ENCODE measurements around the gene CDH22.

The CDH22 gene

DNA sequence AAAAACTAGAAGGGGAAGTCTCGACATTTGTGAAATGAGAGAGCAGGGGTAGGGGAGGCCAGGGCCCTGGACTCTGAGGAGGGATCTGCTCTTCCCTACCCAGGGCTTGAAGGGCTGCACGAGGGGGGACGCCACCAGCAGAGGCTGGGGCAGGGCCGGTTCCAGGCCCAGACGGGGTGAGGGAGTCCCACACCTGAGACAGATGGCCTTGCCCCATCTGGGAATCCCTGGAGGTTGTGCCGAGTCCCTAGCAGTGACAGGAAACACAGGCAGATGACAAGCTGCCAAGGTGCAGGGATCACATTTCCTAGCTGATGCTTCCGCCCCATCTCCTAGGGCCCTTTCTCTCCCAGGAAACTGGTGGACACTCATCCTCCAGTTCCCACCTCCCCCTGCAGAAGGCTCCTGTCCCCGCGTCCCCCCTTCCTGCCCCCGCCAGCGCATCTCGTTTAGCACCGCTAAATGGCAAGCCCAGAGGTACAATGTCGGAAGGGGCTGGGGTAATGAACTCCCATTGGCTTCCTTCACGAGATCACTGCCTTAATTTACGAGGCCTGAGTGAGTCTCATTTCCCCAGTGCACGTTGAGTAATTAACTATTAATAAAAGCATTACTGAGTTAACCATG, 35.2 kb upstream of the CDH22 start:
- TF ChIP-seq, protein P1, sequence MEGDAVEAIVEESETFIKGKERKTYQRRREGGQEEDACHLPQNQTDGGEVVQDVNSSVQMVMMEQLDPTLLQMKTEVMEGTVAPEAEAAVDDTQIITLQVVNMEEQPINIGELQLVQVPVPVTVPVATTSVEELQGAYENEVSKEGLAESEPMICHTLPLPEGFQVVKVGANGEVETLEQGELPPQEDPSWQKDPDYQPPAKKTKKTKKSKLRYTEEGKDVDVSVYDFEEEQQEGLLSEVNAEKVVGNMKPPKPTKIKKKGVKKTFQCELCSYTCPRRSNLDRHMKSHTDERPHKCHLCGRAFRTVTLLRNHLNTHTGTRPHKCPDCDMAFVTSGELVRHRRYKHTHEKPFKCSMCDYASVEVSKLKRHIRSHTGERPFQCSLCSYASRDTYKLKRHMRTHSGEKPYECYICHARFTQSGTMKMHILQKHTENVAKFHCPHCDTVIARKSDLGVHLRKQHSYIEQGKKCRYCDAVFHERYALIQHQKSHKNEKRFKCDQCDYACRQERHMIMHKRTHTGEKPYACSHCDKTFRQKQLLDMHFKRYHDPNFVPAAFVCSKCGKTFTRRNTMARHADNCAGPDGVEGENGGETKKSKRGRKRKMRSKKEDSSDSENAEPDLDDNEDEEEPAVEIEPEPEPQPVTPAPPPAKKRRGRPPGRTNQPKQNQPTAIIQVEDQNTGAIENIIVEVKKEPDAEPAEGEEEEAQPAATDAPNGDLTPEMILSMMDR (IDR thresholded peaks at IDR 0.05; ENCODE audit: borderline replicate concordance, insufficient read depth, low read depth, low read length) = no peak
- H3K4me3 ChIP-seq (ENCODE audit: low read depth, low read length) = no peak overlapping the region

DNA sequence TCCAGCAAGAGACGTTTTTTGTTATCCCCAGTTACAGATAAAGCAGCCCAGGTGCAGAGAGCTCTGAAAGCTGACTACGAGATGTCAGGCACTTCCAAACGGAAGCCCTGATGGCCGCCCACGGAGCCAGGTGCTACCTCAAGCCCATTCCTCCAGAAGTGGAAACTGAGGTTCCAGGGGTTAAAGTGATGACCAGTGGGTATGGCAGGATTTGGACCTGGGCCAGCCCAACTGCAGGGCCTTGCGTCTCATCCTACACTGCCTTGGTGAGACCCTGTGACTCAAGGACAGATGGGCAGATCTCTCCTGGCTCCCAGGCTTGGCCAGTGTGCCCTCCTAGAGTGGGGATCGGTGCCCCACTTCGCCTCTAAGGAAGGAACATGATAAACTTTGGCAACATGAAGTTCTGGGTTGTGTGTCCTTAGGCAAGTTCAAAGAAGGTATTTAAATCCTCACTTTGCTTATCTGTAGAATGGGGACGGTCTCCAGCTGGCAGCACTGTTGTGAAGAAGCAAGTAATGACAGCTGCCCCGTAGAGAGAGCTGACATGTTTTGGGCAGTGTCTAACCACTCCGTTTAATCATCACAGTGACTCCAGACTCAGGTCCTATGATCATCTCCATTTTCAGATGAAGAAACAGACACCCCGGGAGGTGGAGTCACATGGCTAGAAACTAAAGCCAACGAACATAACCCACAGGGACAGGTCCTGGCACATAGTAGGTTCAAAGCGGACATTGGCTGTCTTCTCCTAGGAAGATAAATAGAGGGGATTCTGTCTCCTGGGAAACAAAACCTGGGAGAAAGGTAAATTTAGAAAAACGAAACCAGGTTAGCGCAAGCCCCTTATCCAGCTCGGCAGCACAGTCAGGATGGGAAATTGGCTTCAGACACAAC, 34.4 kb upstream of the CDH22 start:
- no peak overlapping the region for H3K4me3 ChIP-seq (ENCODE audit: low read depth, low read length)
- TF ChIP-seq, protein P1 (IDR thresholded peaks at IDR 0.05; ENCODE audit: borderline replicate concordance, insufficient read depth, low read depth, low read length) = no peak

DNA sequence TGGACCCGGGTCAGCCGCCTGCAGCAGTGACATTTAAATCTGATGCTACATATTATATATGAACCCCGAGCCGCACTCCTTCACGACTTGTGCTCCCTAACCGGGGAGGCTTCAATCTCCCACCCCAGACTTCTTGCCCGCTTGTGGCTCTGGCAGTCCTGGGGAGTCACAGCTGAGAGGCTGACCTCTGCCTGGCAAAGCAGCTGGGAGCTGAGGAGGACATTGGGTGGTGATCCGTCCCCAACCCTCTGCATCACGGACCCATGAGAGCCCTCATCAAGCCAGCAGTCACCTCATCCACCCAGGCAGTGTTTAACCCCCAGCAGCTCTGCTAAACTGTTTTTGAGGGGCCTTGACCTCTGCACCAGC, 33.7 kb upstream of the CDH22 start:
- no peak overlapping the region for H3K4me3 ChIP-seq (ENCODE audit: low read depth, low read length)
- TF ChIP-seq, protein P1 (IDR thresholded peaks at IDR 0.05; ENCODE audit: borderline replicate concordance, insufficient read depth, low read depth, low read length) = no peak

DNA sequence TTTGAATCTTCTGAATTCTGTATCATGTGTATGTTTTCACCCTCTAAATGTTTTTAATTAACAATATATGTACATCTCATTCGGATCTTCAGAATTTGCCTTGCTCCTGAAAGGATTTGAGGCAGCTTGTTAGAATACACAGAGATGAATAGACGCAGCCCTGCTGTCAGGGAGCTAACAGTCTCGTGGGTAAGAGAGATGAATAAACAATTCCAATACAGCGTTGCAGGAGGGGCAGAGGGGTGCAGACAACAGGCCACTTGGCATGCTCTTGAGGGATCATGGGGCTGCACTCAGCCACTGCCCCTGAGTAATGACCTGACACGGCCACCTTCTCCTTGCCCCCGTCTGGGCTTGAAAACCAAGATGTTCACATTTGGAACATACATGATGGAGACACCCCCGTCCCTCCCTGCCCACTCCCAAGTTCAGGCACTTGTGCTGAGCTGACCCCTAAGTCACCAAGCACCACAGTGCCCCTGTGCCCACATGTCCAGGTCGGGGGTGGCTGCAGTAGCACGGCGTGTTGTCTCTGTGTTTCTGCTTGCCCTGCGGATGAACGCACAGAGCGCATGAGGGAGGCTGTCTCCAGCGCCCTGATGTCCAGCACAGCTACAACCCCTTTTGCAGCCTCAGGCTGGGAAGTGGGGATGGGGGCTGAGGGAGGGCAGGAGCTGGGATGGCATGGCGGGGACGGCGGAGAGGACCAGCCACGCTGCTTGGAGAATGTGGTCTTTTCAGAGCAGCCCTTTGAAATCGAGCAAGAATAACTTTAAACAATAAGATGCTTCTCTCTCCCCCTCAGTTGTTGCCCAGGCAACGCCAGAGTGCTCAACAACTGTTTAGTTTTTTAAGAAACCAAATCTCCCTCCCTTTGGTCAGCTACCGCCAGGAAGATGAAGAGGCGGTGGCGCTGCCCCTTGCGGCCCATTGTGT, 33.0 kb upstream of the CDH22 start:
- H3K4me3 ChIP-seq (ENCODE audit: low read depth, low read length) = no peak overlapping the region
- TF ChIP-seq, protein P1 (IDR thresholded peaks at IDR 0.05; ENCODE audit: borderline replicate concordance, insufficient read depth, low read depth, low read length) = no peak

DNA sequence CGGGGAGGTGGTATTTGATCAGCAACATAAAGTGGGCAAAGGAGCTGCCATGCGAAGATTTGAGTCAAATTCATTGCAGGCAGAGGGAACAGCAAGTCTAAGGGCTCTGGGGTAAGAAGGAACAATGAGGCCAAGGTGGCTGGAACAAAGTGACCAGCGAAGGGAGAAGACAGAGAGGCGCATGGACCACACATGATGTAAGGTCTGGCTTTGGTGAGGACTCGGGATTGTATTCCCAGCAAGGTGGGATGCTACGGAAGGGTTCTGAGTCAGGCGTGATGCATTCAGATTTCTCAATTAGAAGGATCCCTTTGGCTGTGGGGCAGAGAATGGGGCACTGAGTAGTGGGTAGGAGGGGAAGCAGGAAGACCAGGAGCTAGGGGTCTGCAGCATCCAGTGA, 30.7 kb upstream of the CDH22 start:
- TF ChIP-seq, protein P1 (IDR thresholded peaks at IDR 0.05; ENCODE audit: borderline replicate concordance, insufficient read depth, low read depth, low read length) = no peak
- no peak overlapping the region for H3K4me3 ChIP-seq (ENCODE audit: low read depth, low read length)

DNA sequence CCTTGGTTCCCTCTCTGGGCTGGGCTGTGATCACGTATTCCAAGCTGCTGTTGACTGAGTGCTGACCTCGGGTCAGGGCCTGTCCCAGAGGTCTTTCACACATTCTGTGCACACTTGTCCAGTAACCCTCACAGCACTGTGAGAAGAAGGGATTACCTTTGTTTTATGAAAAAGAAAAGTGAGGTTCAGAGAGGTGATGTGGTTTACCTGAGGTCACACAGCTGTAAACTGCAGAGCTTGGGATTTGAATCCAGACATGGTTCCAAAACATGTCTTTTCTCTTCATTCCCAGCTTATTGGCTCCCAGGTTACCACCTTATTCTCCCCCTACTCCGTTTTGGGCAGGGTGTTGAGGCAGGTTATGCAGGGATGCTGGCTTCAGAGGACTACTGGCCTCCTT, 28.4 kb upstream of the CDH22 start:
- TF ChIP-seq, protein P1 (IDR thresholded peaks at IDR 0.05; ENCODE audit: borderline replicate concordance, insufficient read depth, low read depth, low read length) = no peak
- no peak overlapping the region for H3K4me3 ChIP-seq (ENCODE audit: low read depth, low read length)

Data from GM12875 (cell line).